ENCODE results near the gene PHTF2.

DNA sequence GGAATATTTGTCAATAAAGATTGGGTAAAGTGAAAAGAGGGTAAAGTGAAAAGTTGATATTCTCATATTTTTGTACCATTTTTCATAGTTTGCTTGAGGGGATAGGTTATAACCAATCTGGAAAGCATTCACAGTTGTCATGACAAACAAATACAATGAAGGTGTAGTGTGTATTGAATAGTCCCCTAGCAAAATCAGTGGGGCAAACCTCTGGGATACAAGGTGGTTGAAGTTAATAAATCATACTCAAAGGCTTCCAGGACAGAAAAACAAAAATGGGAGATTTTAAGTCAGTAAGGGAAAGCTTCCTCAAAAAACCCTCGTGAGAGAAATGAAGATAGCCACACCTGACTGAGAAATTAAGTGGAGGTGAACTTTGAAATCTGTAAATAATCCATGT is 39.4 kb downstream of the PHTF2 start:
- TF ChIP-seq POLR2A (IDR thresholded peaks at IDR 0.05; ENCODE audit: low read depth, low read length) = no peak
- TF ChIP-seq POLR2AphosphoS5 (IDR thresholded peaks at IDR 0.05; ENCODE audit: low read depth, low read length) = no peak

All from GM12892 (cell line).